ENCODE data around the gene WDR37. TPM values are rescaled to one million over a fixed set of nuclear protein-coding genes. Genes with fewer than 3 reads are reported as not detected.
A peak's percentile ranks its signal among the peaks of the same experiment; 100 is the strongest.

WDR37 gene
- total and polyA plus RNA-seq, 10 donors: 8.4 to 60.6 (median 33.9) TPM

DNA sequence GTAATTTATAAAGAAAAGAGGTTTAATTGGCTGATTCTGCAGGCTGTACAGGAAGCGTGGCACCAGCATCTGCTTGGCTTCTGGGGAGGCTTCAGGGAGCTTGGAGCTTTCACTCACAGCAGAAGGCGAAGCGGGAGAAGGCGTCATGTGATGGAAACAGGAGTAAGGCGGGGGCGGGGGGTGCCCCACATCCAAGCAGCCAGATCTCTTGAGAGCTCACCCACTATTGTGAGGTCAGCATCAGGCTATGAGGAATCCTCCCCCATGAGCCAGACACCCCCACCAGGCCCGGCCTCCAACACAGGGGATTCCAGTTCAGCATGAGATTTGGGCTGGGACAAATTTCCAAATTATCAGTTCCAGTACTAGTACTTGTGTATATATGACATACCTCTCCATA is 46.2 kb downstream of the WDR37 start:
- 81 to 94% (median 89%) methylated on average over 7 of the region's 7 CpGs for WGBS, 5 donors
- intact Hi-C loops (cut with DNase I; ENCODE audit: low total_unique reads): no loop called here
- Histone ChIP-seq H3K9me3 (no peaks in the 10 kb centered on the region), H3K4me3 (no peak overlapping the region), H3K36me3 (peaks cover 0 to 100% (median 84%) of the 10 kb centered on the region in 6 donors), H3K27ac (no peak overlapping the region), H3K4me1 (no peaks in the 10 kb centered on the region), H3K27me3 (replicated peaks in 1 of 7) (no peaks in the 10 kb centered on the region)
- DNase-seq: no peak
- TF ChIP-seq POLR2AphosphoS5 (IDR thresholded peaks at IDR 0.05): no peak
- no peak for TF ChIP-seq POLR2A (IDR thresholded peaks at IDR 0.05)
- TF ChIP-seq, protein P1, sequence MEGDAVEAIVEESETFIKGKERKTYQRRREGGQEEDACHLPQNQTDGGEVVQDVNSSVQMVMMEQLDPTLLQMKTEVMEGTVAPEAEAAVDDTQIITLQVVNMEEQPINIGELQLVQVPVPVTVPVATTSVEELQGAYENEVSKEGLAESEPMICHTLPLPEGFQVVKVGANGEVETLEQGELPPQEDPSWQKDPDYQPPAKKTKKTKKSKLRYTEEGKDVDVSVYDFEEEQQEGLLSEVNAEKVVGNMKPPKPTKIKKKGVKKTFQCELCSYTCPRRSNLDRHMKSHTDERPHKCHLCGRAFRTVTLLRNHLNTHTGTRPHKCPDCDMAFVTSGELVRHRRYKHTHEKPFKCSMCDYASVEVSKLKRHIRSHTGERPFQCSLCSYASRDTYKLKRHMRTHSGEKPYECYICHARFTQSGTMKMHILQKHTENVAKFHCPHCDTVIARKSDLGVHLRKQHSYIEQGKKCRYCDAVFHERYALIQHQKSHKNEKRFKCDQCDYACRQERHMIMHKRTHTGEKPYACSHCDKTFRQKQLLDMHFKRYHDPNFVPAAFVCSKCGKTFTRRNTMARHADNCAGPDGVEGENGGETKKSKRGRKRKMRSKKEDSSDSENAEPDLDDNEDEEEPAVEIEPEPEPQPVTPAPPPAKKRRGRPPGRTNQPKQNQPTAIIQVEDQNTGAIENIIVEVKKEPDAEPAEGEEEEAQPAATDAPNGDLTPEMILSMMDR (IDR thresholded peaks at IDR 0.05 in 8 of 11, conservative IDR thresholded peaks at IDR 0.05 in 3 of 11): no peak

DNA sequence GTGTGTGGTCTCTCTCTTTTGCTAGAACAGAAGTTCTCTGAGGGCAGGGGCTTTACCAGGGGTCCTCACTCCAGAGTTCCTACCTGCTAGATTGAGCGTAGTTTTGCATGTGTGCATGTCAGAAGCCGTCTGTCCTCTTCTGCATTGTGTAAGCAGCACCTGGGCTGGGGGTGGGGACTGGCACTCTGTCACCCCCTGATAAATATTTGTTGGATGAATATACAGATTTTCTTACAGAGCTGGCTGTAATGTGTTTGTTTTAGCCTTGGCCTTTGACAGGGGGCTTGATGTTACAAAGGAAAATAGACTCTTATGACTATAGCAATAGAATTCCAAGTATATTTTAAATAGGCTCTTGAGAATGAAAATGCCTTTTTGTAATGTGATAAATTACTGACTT is 46.6 kb downstream of the WDR37 start:
- intact Hi-C loops (cut with DNase I; ENCODE audit: low total_unique reads): no loop called here
- Histone ChIP-seq H3K36me3 (peaks cover 0 to 100% (median 84%) of the 10 kb centered on the region in 6 donors), H3K4me1 (no peaks in the 10 kb centered on the region), H3K27me3 (replicated peaks in 1 of 7) (no peaks in the 10 kb centered on the region), H3K4me3 (no peak overlapping the region), H3K9me3 (no peaks in the 10 kb centered on the region), H3K27ac (no peak overlapping the region)
- TF ChIP-seq POLR2A (IDR thresholded peaks at IDR 0.05) (no peak), POLR2AphosphoS5 (IDR thresholded peaks at IDR 0.05) (no peak)
- TF ChIP-seq, protein P1 (IDR thresholded peaks at IDR 0.05 in 8 of 11, conservative IDR thresholded peaks at IDR 0.05 in 3 of 11): no peak
- WGBS, 5 donors: 85 to 95% (median 87%) methylated on average over 2 of the region's 2 CpGs
- DNase-seq: no peak

DNA sequence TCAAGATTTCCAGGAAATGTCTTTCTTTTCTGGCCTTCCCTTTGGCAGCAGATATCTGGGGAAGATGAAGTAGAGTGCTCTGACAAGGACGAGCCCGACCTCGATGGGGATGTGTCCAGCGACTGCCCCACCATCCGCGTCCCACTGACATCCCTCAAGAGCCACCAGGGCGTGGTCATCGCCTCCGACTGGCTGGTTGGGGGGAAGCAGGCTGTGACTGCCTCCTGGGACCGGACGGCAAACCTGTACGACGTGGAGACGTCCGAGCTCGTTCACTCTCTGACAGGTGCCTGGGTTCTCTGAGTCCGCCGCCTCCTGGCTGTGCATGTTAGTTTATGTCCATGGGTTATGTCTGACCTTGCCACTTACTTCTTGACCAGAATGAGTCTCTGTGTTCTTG is 47.4 kb downstream of the WDR37 start:
- Histone ChIP-seq H3K4me1 (no peaks in the 10 kb centered on the region), H3K27me3 (replicated peaks in 1 of 7) (no peaks in the 10 kb centered on the region), H3K36me3 (peaks cover 0 to 100% (median 85%) of the 10 kb centered on the region in 6 donors), H3K4me3 (no peak overlapping the region), H3K9me3 (no peaks in the 10 kb centered on the region), H3K27ac (no peak overlapping the region)
- no peak for DNase-seq
- peak in 1 of 3 donors; percentile 12 for TF ChIP-seq POLR2AphosphoS5 (IDR thresholded peaks at IDR 0.05)
- TF ChIP-seq, protein P1 (IDR thresholded peaks at IDR 0.05 in 8 of 11, conservative IDR thresholded peaks at IDR 0.05 in 3 of 11): no peak
- WGBS, 5 donors: 93 to 96% (median 94%) methylated on average over 18 of the region's 18 CpGs
- intact Hi-C loops (cut with DNase I; ENCODE audit: low total_unique reads): no loop called here

DNA sequence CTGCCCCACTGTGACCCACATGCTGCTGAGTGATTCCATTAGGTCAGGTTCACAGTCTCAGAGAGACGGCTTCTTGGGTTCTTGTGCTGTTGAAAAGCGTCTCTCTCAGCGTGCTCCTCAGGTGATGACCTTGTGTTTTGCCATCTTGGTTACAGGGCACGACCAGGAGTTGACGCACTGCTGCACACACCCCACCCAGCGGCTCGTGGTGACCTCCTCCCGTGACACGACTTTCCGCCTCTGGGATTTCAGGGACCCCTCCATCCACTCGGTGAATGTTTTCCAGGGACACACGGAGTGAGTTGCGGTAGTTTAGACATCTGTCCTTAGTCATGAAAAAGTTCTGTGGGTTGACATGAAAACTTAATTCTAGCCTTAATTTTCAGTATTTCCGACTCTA is 48.8 kb downstream of the WDR37 start:
- intact Hi-C loops (cut with DNase I; ENCODE audit: low total_unique reads): no loop called here
- H3K4me1 ChIP-seq: peaks cover 0 to 9% (median 3%) of the 10 kb centered on the region in 6 donors
- H3K27me3 ChIP-seq (replicated peaks in 1 of 7): no peaks in the 10 kb centered on the region
- no peak overlapping the region for H3K4me3 ChIP-seq
- no peaks in the 10 kb centered on the region for H3K9me3 ChIP-seq
- peaks cover 0 to 100% (median 85%) of the 10 kb centered on the region in 6 donors for H3K36me3 ChIP-seq
- TF ChIP-seq POLR2AphosphoS5 (IDR thresholded peaks at IDR 0.05): peak in 1 of 3 donors; percentile 28
- TF ChIP-seq, protein P1 (IDR thresholded peaks at IDR 0.05 in 8 of 11, conservative IDR thresholded peaks at IDR 0.05 in 3 of 11): no peak
- no peak for TF ChIP-seq POLR2A (IDR thresholded peaks at IDR 0.05)
- no peak for DNase-seq
- 95 to 96% (median 95%) methylated on average over 14 of the region's 14 CpGs for WGBS, 5 donors
- H3K27ac ChIP-seq: no peak overlapping the region
